Subcutaneous preadipocyte (primary cell): ENCODE results near the gene AGBL3. TPM values are rescaled to one million over a fixed set of nuclear protein-coding genes. Genes with fewer than 3 reads are reported as not detected.

Experiments used
- total RNA-seq: library from RNA; depleted of rRNA; stranded (reverse); fragments of >200 nt; gene quantifications from 2 replicates; pipeline ENCODE4 v1.2.3, GENCODE V29; 2012

AGBL3 gene
- total RNA-seq, result 0.73 and 0.78 TPM in 2 replicates

GRCh38 chr7:134986363-134987251 lies at the start of gene AGBL3:
TSS of gene AGBL3 (plus strand) at chr7:134986508. CDS start at chr7:134987934, 1,426 bp downstream.

GRCh38 chr7:135147899-135148721 lies 161.8 kb downstream of the AGBL3 start, which contains the start of gene TMEM140:
TSS of gene TMEM140 (plus strand) at chr7:135148072. CDS start at chr7:135164442, 16,370 bp downstream.

GRCh38 chr7:135170274-135170997 lies 184.1 kb downstream of the AGBL3 start, which contains the start of gene CYREN:
TSS of gene CYREN (minus strand) at chr7:135170707. CDS start at chr7:135168922, 1,785 bp downstream.

Other genes with a start within 250 kb of the AGBL3 start
- 127 and 158 TPM in 2 replicates for gene CALD1, start 206.9 kb upstream of the AGBL3 start, total RNA-seq
- gene TMEM140, start 161.6 kb downstream of the AGBL3 start, total RNA-seq, result 3.9 and 7.7 TPM in 2 replicates
- gene CYREN, start 184.2 kb downstream of the AGBL3 start, total RNA-seq, result 40.4 and 44.4 TPM in 2 replicates
- gene WDR91, start 225.0 kb downstream of the AGBL3 start, total RNA-seq, result 5.1 and 6.1 TPM in 2 replicates
- not detected in 2 replicates for gene STRA8, start 247.3 kb downstream of the AGBL3 start, total RNA-seq